Upper lobe of right lung (tissue), 1 donor: ENCODE measurements around the gene NRTN. TPM values are rescaled to one million over a fixed set of nuclear protein-coding genes. Genes with fewer than 3 reads are reported as not detected.

Source experiments
- ATAC-seq: fragments of 200-7000 bp; cut with Tn5 transposase; one replicate; pipeline ENCODE4 v1.9.1; 2020; ENCODE audit warnings: mild to moderate bottlenecking, moderate library complexity
- DNase-seq: peaks from one replicate; pipeline ENCODE4 v3.0.0-alpha.2; 2020
- H3K27ac ChIP-seq: fragments of 200-600 bp; one replicate; pipeline ENCODE4 v1.8.0; 2022
- H3K27me3 ChIP-seq: fragments of 200-600 bp; one replicate; pipeline ENCODE4 v1.8.0; 2022; ENCODE audit warnings: mild to moderate bottlenecking
- H3K36me3 ChIP-seq: fragments of 200-600 bp; one replicate; pipeline ENCODE4 v1.8.0; 2022
- H3K4me1 ChIP-seq: fragments of 200-600 bp; one replicate; pipeline ENCODE4 v1.8.0; 2022
- H3K4me3 ChIP-seq: fragments of 200-600 bp; one replicate; pipeline ENCODE4 v1.8.0; 2022; ENCODE audit warnings: mild to moderate bottlenecking
- H3K9me3 ChIP-seq: fragments of 200-600 bp; one replicate; pipeline ENCODE4 v1.8.0; 2022
- CTCF ChIP-seq: fragments of 200-600 bp; IDR thresholded peaks from one replicate; pipeline ENCODE4 v1.8.0; 2022; ENCODE audit warnings: antibody characterized with exemption
- intact Hi-C: fragments of 100-400 bp; cut with DNase I; formaldehyde crosslinking; loops from one replicate; pipeline ENCODE4 v1.11.0; 2022
- total RNA-seq: library from RNA; stranded (reverse); fragmentation: NEBNext Ultra II Directional; extraction: Animal tissue kit (Norgen Biotek cat#: 25700); gene quantifications from one replicate; pipeline ENCODE4 v1.2.1, GENCODE V29; 2021
- donor health status: DM: no; HTN: yes; CAD: no; lungs with severe emphysema.

Gene NRTN
- total RNA-seq, 1 donor from 2014 or later = 2.1 TPM

- Histone ChIP-seq H3K36me3 (peaks cover 19% of the 10 kb centered on the region), H3K9me3 (no peaks in the 10 kb centered on the region), H3K27ac (no peak overlapping the region), H3K27me3 (no peaks in the 10 kb centered on the region), H3K4me3 (no peak overlapping the region), H3K4me1 (peaks cover 6% of the 10 kb centered on the region)
- no peak for ATAC-seq
- intact Hi-C loops = no loop called here
- TF ChIP-seq CTCF = no peak
- no peak for DNase-seq
Observed at GRCh38 chr19:5793188-5793587, 11.7 kb upstream of the NRTN start.

GRCh38 chr19:5795382-5795919, 9.4 kb upstream of the NRTN start:
- no peak overlapping the region for H3K27ac ChIP-seq
- intact Hi-C loops = no loop called here
- no peak for TF ChIP-seq CTCF
- H3K4me3 ChIP-seq = no peak overlapping the region
- H3K9me3 ChIP-seq = no peaks in the 10 kb centered on the region
- ATAC-seq (no peak), DNase-seq (no peak)
- H3K4me1 ChIP-seq = no peaks in the 10 kb centered on the region
- peaks cover 10% of the 10 kb centered on the region for H3K27me3 ChIP-seq
- no peaks in the 10 kb centered on the region for H3K36me3 ChIP-seq

DNA sequence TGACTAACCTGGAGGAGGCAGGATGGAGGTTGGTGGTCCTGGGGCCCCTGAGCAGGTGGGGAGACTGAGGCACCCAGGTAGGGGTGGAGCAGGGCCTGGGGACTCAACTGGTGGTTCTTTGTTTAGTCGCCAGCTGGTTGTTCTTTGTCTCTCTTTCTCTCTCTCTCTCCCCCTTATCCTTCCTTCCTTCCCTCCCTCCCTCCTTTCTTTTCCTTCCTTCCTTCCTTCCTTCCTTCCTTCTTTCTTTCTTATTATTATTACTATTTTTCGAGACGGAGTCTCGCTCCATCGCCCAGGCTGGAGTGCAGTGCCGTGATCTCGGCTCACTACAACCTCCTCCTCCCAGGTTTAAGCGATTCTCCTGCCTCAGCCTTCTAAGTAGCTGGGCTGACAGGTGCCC, 6.6 kb upstream of the NRTN start:
- H3K36me3 ChIP-seq = no peaks in the 10 kb centered on the region
- peaks cover 26% of the 10 kb centered on the region for H3K27me3 ChIP-seq
- no peaks in the 10 kb centered on the region for H3K4me1 ChIP-seq
- no peak for DNase-seq
- ATAC-seq = no peak
- H3K9me3 ChIP-seq = no peaks in the 10 kb centered on the region
- H3K27ac ChIP-seq = no peak overlapping the region
- intact Hi-C loops = no loop called here
- no peak for TF ChIP-seq CTCF
- H3K4me3 ChIP-seq = no peak overlapping the region

GRCh38 chr19:5799247-5800241, 5.3 kb upstream of the NRTN start:
- DNase-seq = no peak
- H3K36me3 ChIP-seq = no peaks in the 10 kb centered on the region
- peaks cover 10% of the 10 kb centered on the region for H3K4me1 ChIP-seq
- no peak for TF ChIP-seq CTCF
- H3K27ac ChIP-seq = no peak overlapping the region
- no peaks in the 10 kb centered on the region for H3K9me3 ChIP-seq
- peaks cover 35% of the 10 kb centered on the region for H3K27me3 ChIP-seq
- intact Hi-C loops = no loop called here
- ATAC-seq = no peak
- no peak overlapping the region for H3K4me3 ChIP-seq

- TF ChIP-seq CTCF = no peak
- DNase-seq = no peak
- Histone ChIP-seq H3K4me3 (no peak overlapping the region), H3K9me3 (no peaks in the 10 kb centered on the region), H3K27ac (no peak overlapping the region), H3K27me3 (peaks cover 35% of the 10 kb centered on the region), H3K4me1 (peaks cover 15% of the 10 kb centered on the region), H3K36me3 (no peaks in the 10 kb centered on the region)
- ATAC-seq = no peak
- intact Hi-C loops = no loop called here
Observed at GRCh38 chr19:5800361-5801270, 4.3 kb upstream of the NRTN start.
